SJSA1 (cell line): Measurements from ENCODE around the gene ACTL6B. TPM values are rescaled to one million over a fixed set of nuclear protein-coding genes. Genes with fewer than 3 reads are reported as not detected.

Experiments
- DNase-seq, 2 experiments: peaks; one replicate each; pipeline ENCODE4 v3.0.0-alpha.2; 2015 to 2020; ENCODE audit warnings: low spot score in 2 of 2, low read depth in 1 of 2
- H3K27ac ChIP-seq: fragments of 250-450 bp; sonication (Bioruptor Pico); 2 replicates; pipeline ENCODE4 v1.5.1; 2020; ENCODE audit warnings: mild to moderate bottlenecking, moderate library complexity
- H3K27me3 ChIP-seq: fragments of 250-450 bp; sonication (Bioruptor Pico); replicated peaks from 2 replicates; pipeline ENCODE4 v1.5.1; 2020; ENCODE audit warnings: mild to moderate bottlenecking, moderate library complexity
- H3K36me3 ChIP-seq: fragments of 250-450 bp; sonication (Bioruptor Pico); 2 replicates; pipeline ENCODE4 v1.5.1; 2020; ENCODE audit warnings: mild to moderate bottlenecking
- H3K4me1 ChIP-seq: fragments of 250-450 bp; sonication (Bioruptor Pico); replicated peaks from 2 replicates; pipeline ENCODE4 v1.6.1; 2021; ENCODE audit warnings: mild to moderate bottlenecking
- H3K4me3 ChIP-seq: fragments of 250-450 bp; sonication (Bioruptor Pico); 2 replicates; pipeline ENCODE4 v1.5.1; 2020; ENCODE audit warnings: mild to moderate bottlenecking
- H3K9me3 ChIP-seq: fragments of 250-450 bp; sonication (Bioruptor Pico); replicated peaks from 2 replicates; pipeline ENCODE4 v1.5.1; 2020; ENCODE audit warnings: mild to moderate bottlenecking
- total RNA-seq: library from RNA; depleted of rRNA; stranded (reverse); fragments of >200 nt; shearing (Covaris generic); gene quantifications from 2 replicates; pipeline ENCODE4 v1.2.3, GENCODE V29; 2014

Gene ACTL6B
- total RNA-seq, 1 experiment from 2014 or later = not detected

GRCh38 chr7:100687751-100688300 is 31.6 kb upstream of the ACTL6B start:
- Histone ChIP-seq H3K27ac (no peak overlapping the region), H3K36me3 (peaks cover 56% of the 10 kb centered on the region), H3K9me3 (no peaks in the 10 kb centered on the region), H3K27me3 (no peaks in the 10 kb centered on the region), H3K4me1 (peaks cover 11% of the 10 kb centered on the region), H3K4me3 (no peak overlapping the region)
- no peak for DNase-seq

- H3K27me3 ChIP-seq = no peaks in the 10 kb centered on the region
- H3K9me3 ChIP-seq = no peaks in the 10 kb centered on the region
- H3K27ac ChIP-seq = no peak overlapping the region
- H3K4me3 ChIP-seq = no peak overlapping the region
- peak in 1 of 2 experiments; percentile 42 for DNase-seq
- H3K36me3 ChIP-seq = peaks cover 61% of the 10 kb centered on the region
- peaks cover 10% of the 10 kb centered on the region for H3K4me1 ChIP-seq
Measured at GRCh38 chr7:100687261-100687660, 31.0 kb upstream of the ACTL6B start.

GRCh38 chr7:100686822-100687211 is 30.6 kb upstream of the ACTL6B start:
- peak in 1 of 2 experiments; percentile 43 for DNase-seq
- no peak overlapping the region for H3K4me3 ChIP-seq
- no peaks in the 10 kb centered on the region for H3K27me3 ChIP-seq
- peaks cover 9% of the 10 kb centered on the region for H3K4me1 ChIP-seq
- H3K9me3 ChIP-seq = no peaks in the 10 kb centered on the region
- peaks cover 61% of the 10 kb centered on the region for H3K36me3 ChIP-seq
- no peak overlapping the region for H3K27ac ChIP-seq

DNA sequence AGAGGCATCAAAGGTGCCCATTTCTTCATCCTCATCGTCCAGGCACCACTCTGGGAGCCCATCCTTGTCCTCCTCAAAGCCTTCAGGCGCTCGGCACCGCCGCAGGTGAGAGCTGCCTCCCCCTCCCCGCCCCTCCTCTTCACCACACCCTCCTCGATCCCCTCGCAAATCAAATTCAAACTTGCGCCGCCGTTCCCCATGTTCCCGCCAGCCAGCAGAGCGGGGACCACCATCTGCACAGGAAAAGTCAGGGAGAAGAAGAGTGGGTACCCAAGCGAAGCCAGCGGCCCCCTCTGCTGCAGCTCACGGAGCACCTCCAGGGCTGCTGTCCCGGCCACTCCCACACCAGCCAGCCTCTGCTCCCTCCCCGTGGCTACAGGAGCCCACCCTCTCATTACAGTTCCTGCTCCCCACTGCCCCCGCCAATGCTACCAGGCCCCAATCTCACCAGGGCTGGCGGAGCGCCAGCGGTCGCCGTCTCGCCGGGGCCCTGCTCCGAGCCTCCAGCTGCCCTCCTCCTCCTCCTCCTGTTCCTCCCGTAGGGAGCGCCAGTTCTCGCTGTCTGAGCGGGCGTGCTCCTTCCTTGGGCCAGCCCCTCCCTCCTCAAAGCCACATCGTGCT is 30.1 kb upstream of the ACTL6B start:
- Histone ChIP-seq H3K27ac (no peak overlapping the region), H3K9me3 (no peaks in the 10 kb centered on the region), H3K4me1 (0 out of 2 replicates have a peak, but pooled peaks cover 5% of the 10 kb centered on the region), H3K27me3 (no peaks in the 10 kb centered on the region), H3K4me3 (no peak overlapping the region), H3K36me3 (peaks cover 65% of the 10 kb centered on the region)
- peak in 1 of 2 experiments; percentile 40 for DNase-seq

DNA sequence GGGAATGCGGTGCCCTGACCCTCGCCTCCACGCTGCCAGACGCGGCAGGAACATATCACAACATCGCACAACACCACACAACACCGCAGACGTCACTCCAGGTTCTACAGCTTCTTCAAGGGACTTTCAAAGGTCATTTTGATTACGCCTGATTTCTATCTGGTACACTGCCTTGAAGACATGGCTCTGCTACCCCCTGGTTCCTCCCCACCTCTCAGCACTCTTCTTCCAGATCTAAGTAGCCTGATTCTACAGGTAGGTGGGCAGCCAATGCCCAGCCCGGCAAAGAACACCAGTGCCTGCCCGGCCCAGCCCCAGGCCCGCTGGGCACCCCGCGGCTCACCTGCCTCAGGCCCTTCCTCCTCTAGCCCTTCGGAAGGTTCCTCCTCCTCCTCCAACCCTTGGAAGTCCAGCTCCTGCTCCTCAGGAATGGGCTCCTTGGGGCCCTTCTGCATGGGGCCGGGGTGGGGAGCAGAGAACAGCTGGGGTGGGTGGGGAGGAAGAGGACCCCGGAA is 29.4 kb upstream of the ACTL6B start:
- no peak for DNase-seq
- H3K27ac ChIP-seq = no peak overlapping the region
- no peaks in the 10 kb centered on the region for H3K27me3 ChIP-seq
- H3K9me3 ChIP-seq = no peaks in the 10 kb centered on the region
- 0 out of 2 replicates have a peak, but pooled peaks cover 5% of the 10 kb centered on the region for H3K4me1 ChIP-seq
- H3K36me3 ChIP-seq = peaks cover 69% of the 10 kb centered on the region
- H3K4me3 ChIP-seq = no peak overlapping the region

- H3K27ac ChIP-seq = no peak overlapping the region
- no peak overlapping the region for H3K4me3 ChIP-seq
- peaks cover 75% of the 10 kb centered on the region for H3K36me3 ChIP-seq
- no peaks in the 10 kb centered on the region for H3K27me3 ChIP-seq
- DNase-seq = no peak
- H3K9me3 ChIP-seq = no peaks in the 10 kb centered on the region
- 0 out of 2 replicates have a peak, but pooled peaks cover 5% of the 10 kb centered on the region for H3K4me1 ChIP-seq
Measured at GRCh38 chr7:100685049-100685605, 28.9 kb upstream of the ACTL6B start.

GRCh38 chr7:100684534-100685042 is 28.3 kb upstream of the ACTL6B start:
- H3K36me3 ChIP-seq = peaks cover 78% of the 10 kb centered on the region
- peak in 1 of 2 experiments; percentile 40 for DNase-seq
- H3K4me3 ChIP-seq = no peak overlapping the region
- H3K27ac ChIP-seq = no peak overlapping the region
- H3K27me3 ChIP-seq = no peaks in the 10 kb centered on the region
- no peaks in the 10 kb centered on the region for H3K9me3 ChIP-seq
- H3K4me1 ChIP-seq = 0 out of 2 replicates have a peak, but pooled peaks cover 5% of the 10 kb centered on the region

- H3K36me3 ChIP-seq = peaks cover 85% of the 10 kb centered on the region
- no peak for DNase-seq
- H3K27ac ChIP-seq = no peak overlapping the region
- no peak overlapping the region for H3K4me3 ChIP-seq
- H3K9me3 ChIP-seq = no peaks in the 10 kb centered on the region
- H3K27me3 ChIP-seq = no peaks in the 10 kb centered on the region
- 0 out of 2 replicates have a peak, but pooled peaks cover 5% of the 10 kb centered on the region for H3K4me1 ChIP-seq
Measured at GRCh38 chr7:100683659-100684533, 27.6 kb upstream of the ACTL6B start.

GRCh38 chr7:100682991-100683658 is 26.9 kb upstream of the ACTL6B start:
- Histone ChIP-seq H3K27ac (no peak overlapping the region), H3K27me3 (no peaks in the 10 kb centered on the region), H3K4me3 (no peak overlapping the region), H3K9me3 (no peaks in the 10 kb centered on the region), H3K4me1 (0 out of 2 replicates have a peak, but pooled peaks cover 5% of the 10 kb centered on the region), H3K36me3 (peaks cover 87% of the 10 kb centered on the region)
- no peak for DNase-seq

DNA sequence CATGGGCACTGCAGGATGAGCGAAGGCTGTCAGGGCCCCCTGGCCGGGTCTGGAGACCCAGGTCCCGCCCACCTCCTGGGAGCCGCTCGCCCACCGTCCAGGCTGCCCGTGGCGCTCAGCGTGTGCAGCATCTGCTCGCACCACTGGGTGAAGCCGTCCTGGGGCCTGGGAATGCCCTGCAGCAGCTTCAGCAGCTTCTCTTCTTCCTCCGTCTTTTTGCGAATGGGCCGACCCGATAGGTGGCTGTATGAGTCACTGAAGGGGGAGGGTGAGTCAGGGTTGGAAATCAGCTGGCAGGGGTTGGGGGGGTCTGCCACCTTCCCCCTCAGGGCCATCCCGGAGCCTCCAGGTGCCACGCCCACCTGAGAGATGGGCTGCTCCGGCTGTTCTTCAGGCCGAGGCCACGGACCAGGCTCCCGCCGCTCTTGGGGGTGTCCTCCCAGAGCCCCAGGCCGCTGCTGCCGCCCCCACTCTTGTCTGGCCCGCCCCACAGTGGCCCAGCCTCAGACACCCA is 26.0 kb upstream of the ACTL6B start:
- Histone ChIP-seq H3K36me3 (peaks cover 91% of the 10 kb centered on the region), H3K4me1 (0 out of 2 replicates have a peak, but pooled peaks cover 5% of the 10 kb centered on the region), H3K9me3 (no peaks in the 10 kb centered on the region), H3K4me3 (no peak overlapping the region), H3K27me3 (no peaks in the 10 kb centered on the region), H3K27ac (no peak overlapping the region)
- DNase-seq = peak in 1 of 2 experiments; percentile 53

- H3K27me3 ChIP-seq = no peaks in the 10 kb centered on the region
- no peak overlapping the region for H3K27ac ChIP-seq
- peaks cover 91% of the 10 kb centered on the region for H3K36me3 ChIP-seq
- no peaks in the 10 kb centered on the region for H3K9me3 ChIP-seq
- H3K4me1 ChIP-seq = 0 out of 2 replicates have a peak, but pooled peaks cover 5% of the 10 kb centered on the region
- no peak overlapping the region for H3K4me3 ChIP-seq
- no peak for DNase-seq
Measured at GRCh38 chr7:100681491-100682227, 25.4 kb upstream of the ACTL6B start.

DNA sequence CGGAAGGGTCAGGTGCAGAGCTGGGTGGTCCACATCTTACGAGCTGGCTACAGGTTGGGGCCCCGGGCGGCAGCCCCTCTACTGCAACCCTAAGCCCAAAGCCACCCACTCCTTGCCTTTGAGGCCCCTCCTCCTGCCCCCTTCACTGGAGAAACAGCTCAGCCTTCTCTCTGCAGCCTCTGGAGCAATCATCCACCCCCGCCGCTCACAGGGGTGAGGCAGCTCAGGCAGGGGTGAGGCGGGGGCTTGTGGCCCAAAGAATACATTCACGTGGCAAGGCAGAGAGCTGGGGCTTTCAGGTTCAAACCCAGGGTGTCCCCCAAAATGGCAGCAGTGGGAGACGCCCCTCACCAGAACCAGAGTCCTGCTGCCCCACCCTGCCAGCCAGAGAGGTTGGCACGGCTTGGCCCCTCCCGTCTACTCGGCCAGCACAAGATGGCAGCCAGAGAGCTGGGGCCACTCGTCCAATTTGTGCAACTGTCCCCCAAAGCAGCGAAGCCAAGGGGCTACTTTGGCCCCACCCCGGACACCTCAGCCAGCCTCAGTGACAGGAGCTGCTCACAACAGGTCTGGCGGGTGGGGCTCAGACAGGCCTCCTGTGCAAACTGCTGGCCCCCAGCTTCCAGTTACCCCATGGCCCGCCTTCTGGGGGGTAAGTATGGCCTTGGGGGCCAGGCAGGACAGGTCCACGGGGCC is 24.5 kb upstream of the ACTL6B start:
- no peaks in the 10 kb centered on the region for H3K27me3 ChIP-seq
- H3K4me1 ChIP-seq = 0 out of 2 replicates have a peak, but pooled peaks cover 10% of the 10 kb centered on the region
- peaks cover 89% of the 10 kb centered on the region for H3K36me3 ChIP-seq
- no peaks in the 10 kb centered on the region for H3K9me3 ChIP-seq
- no peak overlapping the region for H3K4me3 ChIP-seq
- peak in 1 of 2 experiments; percentile 38 for DNase-seq
- H3K27ac ChIP-seq = no peak overlapping the region
